Smooth muscle cell (in vitro differentiated cells): ENCODE measurements around the gene ZNF835. TPM values are rescaled to one million over a fixed set of nuclear protein-coding genes. Genes with fewer than 3 reads are reported as not detected.

Experiments used
- DNase-seq: peaks from one replicate; lab custom pipeline; 2025; ENCODE audit not compliant: unreplicated experiment; lab: John Stamatoyannopoulos, UW
- H2AFZ ChIP-seq: fragments of 200-600 bp; sonication (generic); 2 replicates; pipeline ENCODE4 v1.6.0; 2016; ENCODE audit warnings: antibody characterized with exemption, low read depth, mild to moderate bottlenecking
- H3F3A ChIP-seq: fragments of 200-600 bp; sonication (generic); 2 replicates; pipeline ENCODE4 v1.6.0; 2017; ENCODE audit warnings: antibody characterized with exemption, low read depth
- H3K27ac ChIP-seq: fragments of 200-600 bp; sonication (generic); 2 replicates; pipeline ENCODE4 v1.5.1; 2016; ENCODE audit warnings: low read depth, mild to moderate bottlenecking
- H3K27me3 ChIP-seq: fragments of 200-600 bp; sonication (generic); 2 replicates; pipeline ENCODE4 v1.6.1; 2016; ENCODE audit warnings: low read depth, mild to moderate bottlenecking
- H3K36me3 ChIP-seq: fragments of 200-600 bp; sonication (generic); 2 replicates; pipeline ENCODE4 v1.5.1; 2016; ENCODE audit warnings: low read depth
- H3K4me1 ChIP-seq: fragments of 200-600 bp; sonication (generic); 2 replicates; pipeline ENCODE4 v1.5.1; 2016; ENCODE audit warnings: low read depth
- H3K4me2 ChIP-seq: fragments of 200-600 bp; sonication (generic); 2 replicates; pipeline ENCODE4 v1.6.0; 2016; ENCODE audit warnings: mild to moderate bottlenecking
- H3K4me3 ChIP-seq: fragments of 200-600 bp; sonication (generic); 2 replicates; pipeline ENCODE4 v1.5.1; 2016; ENCODE audit warnings: mild to moderate bottlenecking
- H3K79me2 ChIP-seq: fragments of 200-600 bp; sonication (generic); 2 replicates; pipeline ENCODE4 v1.6.0; 2016; ENCODE audit warnings: low read depth, mild to moderate bottlenecking
- H3K9ac ChIP-seq: fragments of 200-600 bp; sonication (generic); 2 replicates; pipeline ENCODE4 v1.6.0; 2016; ENCODE audit warnings: low read depth
- H3K9me3 ChIP-seq: fragments of 200-600 bp; sonication (generic); replicated peaks from 2 replicates; pipeline ENCODE4 v1.5.1; 2016; ENCODE audit warnings: low read depth
- H4K20me1 ChIP-seq: fragments of 200-600 bp; sonication (generic); 2 replicates; pipeline ENCODE4 v1.6.0; 2016; ENCODE audit warnings: low read depth
- CTCF ChIP-seq: fragments of 200-600 bp; sonication (generic); IDR thresholded peaks from 2 replicates; pipeline ENCODE4 v1.5.1; 2017; ENCODE audit warnings: borderline replicate concordance, mild to moderate bottlenecking, antibody characterized with exemption; ENCODE audit not compliant: insufficient read depth, poor library complexity, severe bottlenecking
- WGBS: methylation state at CpG from one replicate; pipeline ENCODE4 v1.1.7; 2016; ENCODE audit warnings: low lambda C conversion rate; 5-methylcytosine and 5-hydroxymethylcytosine counted together
- polyA plus RNA-seq: library from polyadenylated mRNA; unstranded; fragments of >200 nt; fragmentation: Nextera tagmentation; extraction: Ambion mirVana; gene quantifications from 2 replicates; pipeline ENCODE4 v1.2.1, GENCODE V29; 2016
- total RNA-seq: library from RNA; depleted of rRNA; stranded (reverse); fragments of >200 nt; gene quantifications from 2 replicates; pipeline ENCODE4 v1.2.3, GENCODE V29; 2014

Gene ZNF835
- total and polyA plus RNA-seq, 2 experiments from 2014 or later: not detected

DNA sequence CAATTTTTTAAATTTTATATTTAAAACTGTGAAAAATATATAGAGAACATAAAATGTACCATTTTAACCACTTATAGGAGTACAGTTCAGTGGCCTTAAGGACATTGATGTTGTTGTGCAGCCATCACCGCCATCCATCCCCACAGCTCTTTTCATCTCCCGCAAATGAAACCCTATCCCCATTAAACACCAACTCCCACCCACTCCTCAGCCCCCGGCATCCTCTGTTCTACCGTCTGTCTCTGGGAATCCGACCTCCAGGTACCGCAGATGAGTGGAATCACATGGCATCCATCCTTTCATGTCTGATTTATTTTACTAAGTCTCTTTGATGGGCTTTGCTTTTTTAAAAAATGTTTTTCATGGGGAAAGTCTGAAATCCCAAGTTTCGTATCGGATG, 52.4 kb downstream of the ZNF835 start:
- no peak overlapping the region for H3K4me3 ChIP-seq
- WGBS: 90% methylated on average over 8 of the region's 8 CpGs
- no peak for TF ChIP-seq CTCF
- no peak for DNase-seq
- H3K79me2 ChIP-seq: peaks cover 39% of the 10 kb centered on the region
- no peak overlapping the region for H3K27ac ChIP-seq
- H3K9me3 ChIP-seq: peaks cover 16% of the 10 kb centered on the region
- no peaks in the 10 kb centered on the region for H3K4me1 ChIP-seq
- no peak overlapping the region for H3K9ac ChIP-seq
- H3F3A ChIP-seq: no peaks in the 10 kb centered on the region
- no peaks in the 10 kb centered on the region for H3K27me3 ChIP-seq
- H2AFZ ChIP-seq: no peak overlapping the region
- no peaks in the 10 kb centered on the region for H4K20me1 ChIP-seq
- peaks cover 34% of the 10 kb centered on the region for H3K36me3 ChIP-seq
- H3K4me2 ChIP-seq: no peak overlapping the region

DNA sequence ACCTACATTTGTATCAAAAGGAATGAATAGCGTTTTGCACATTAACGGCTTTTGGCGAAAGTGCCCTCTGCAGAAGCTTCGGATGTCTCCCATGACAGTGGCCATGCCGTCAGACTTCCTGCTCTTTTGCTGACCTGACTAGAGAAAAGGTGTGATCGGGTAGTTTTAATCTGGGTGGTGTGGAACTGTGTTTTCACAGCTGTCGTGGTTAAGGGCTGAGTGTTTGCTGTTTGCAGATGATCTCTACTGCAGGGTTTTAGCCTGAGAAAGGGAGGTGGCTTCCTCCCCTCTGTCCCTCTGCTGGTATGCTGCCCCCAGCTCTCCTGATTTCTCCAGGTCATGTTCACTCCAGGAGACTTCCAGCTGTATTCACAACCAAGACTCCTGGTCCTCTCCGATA, 54.0 kb downstream of the ZNF835 start:
- Histone ChIP-seq H3K79me2 (peaks cover 47% of the 10 kb centered on the region), H3K27me3 (no peaks in the 10 kb centered on the region), H3K4me2 (no peak overlapping the region), H3K9ac (no peak overlapping the region), H2AFZ (no peak overlapping the region), H3K4me1 (no peaks in the 10 kb centered on the region), H3K36me3 (peaks cover 44% of the 10 kb centered on the region), H4K20me1 (no peaks in the 10 kb centered on the region), H3K27ac (no peak overlapping the region), H3K4me3 (no peak overlapping the region), H3K9me3 (peaks cover 19% of the 10 kb centered on the region), H3F3A (no peaks in the 10 kb centered on the region)
- no peak for TF ChIP-seq CTCF
- 97% methylated on average over 8 of the region's 8 CpGs for WGBS
- DNase-seq: no peak

GRCh38 chr19:56613639-56614038, 57.9 kb downstream of the ZNF835 start:
- H3K79me2 ChIP-seq: peaks cover 75% of the 10 kb centered on the region
- DNase-seq: no peak

More at GRCh38 chr19:56613639-56614038, 57.9 kb downstream of the ZNF835 start:
- H3K4me2 ChIP-seq: no peak overlapping the region
- H2AFZ ChIP-seq: no peak overlapping the region
- H3F3A ChIP-seq: no peaks in the 10 kb centered on the region
- 98% methylated on average over 5 of the region's 5 CpGs for WGBS
- H3K9ac ChIP-seq: no peak overlapping the region
- peaks cover 49% of the 10 kb centered on the region for H3K36me3 ChIP-seq
- H3K27me3 ChIP-seq: no peaks in the 10 kb centered on the region
- peaks cover 19% of the 10 kb centered on the region for H3K9me3 ChIP-seq
- no peak overlapping the region for H3K4me3 ChIP-seq
- no peaks in the 10 kb centered on the region for H3K4me1 ChIP-seq
- H3K27ac ChIP-seq: no peak overlapping the region
- TF ChIP-seq CTCF: no peak
- H4K20me1 ChIP-seq: no peaks in the 10 kb centered on the region
